ENCODE measurements around the gene CLCA2. TPM values are rescaled to one million over a fixed set of nuclear protein-coding genes. Genes with fewer than 3 reads are reported as not detected.

CLCA2 gene
- polyA plus RNA-seq, 1 donor (not counting 4 experiments of a cell fraction or from before 2014, with no cell fraction given), result 407 TPM

- Histone ChIP-seq H3K4me3 (ENCODE audit: control insufficient read depth in 2 of 3, extremely low read depth in 1 of 3, insufficient read depth in 2 of 3, low read depth in 1 of 3, low read length in 3 of 3) (no peak overlapping the region), H2AFZ (ENCODE audit: control insufficient read depth, low read length) (no peak overlapping the region), H3K4me1 (ENCODE audit: control insufficient read depth, extremely low read depth, insufficient read depth, low read length) (no peaks in the 10 kb centered on the region), H3K9me1 (ENCODE audit: control insufficient read depth, extremely low read depth, insufficient read depth, low read length) (no peaks in the 10 kb centered on the region), H3K9me3 (ENCODE audit: control insufficient read depth, low read depth, low read length) (no peaks in the 10 kb centered on the region), H3K27me3 (ENCODE audit: control insufficient read depth, extremely low read depth, insufficient read depth, low read length) (no peaks in the 10 kb centered on the region), H4K20me1 (ENCODE audit: control insufficient read depth, extremely low read depth, insufficient read depth, low read length) (no peaks in the 10 kb centered on the region), H3K9ac (ENCODE audit: control insufficient read depth, extremely low read depth, insufficient read depth, low read length) (no peak overlapping the region), H3K4me2 (ENCODE audit: control insufficient read depth, extremely low read depth, insufficient read depth, low read depth, low read length) (no peak overlapping the region), H3K79me2 (ENCODE audit: control insufficient read depth, insufficient read depth, low read length) (no peaks in the 10 kb centered on the region), H3K36me3 (ENCODE audit: control insufficient read depth in 2 of 2, extremely low read depth in 1 of 2, insufficient read depth in 2 of 2, low read length in 2 of 2) (peaks cover 17 to 38% of the 10 kb centered on the region in 2 experiments), H3K27ac (ENCODE audit: control insufficient read depth, insufficient read depth, low read length) (no peak overlapping the region)
- FAIRE-seq (no peak), DNase-seq (ENCODE audit: low read depth, low spot score) (no peak)
- dilution Hi-C loops (cut with MboI; ENCODE audit: extremely low pct_ligation_motif_present, low sequenced_read_pairs), result no loop called here
- TF ChIP-seq CTCF (optimal IDR thresholded peaks at IDR 0.05 in 1 of 3, IDR thresholded peaks at IDR 0.05 in 1 of 3, conservative IDR thresholded peaks at IDR 0.05 in 1 of 3; ENCODE audit: extremely low read depth in 1 of 3, insufficient read depth in 2 of 3, low read length in 3 of 3), result no peak
- no peak for TF ChIP-seq EZH2 (IDR thresholded peaks at IDR 0.05; ENCODE audit: low read length)
Observed at GRCh38 chr1:86441581-86441980, 17.6 kb downstream of the CLCA2 start.

GRCh38 chr1:86441997-86442396, 18.0 kb downstream of the CLCA2 start:
- TF ChIP-seq EZH2 (IDR thresholded peaks at IDR 0.05; ENCODE audit: low read length) (no peak), CTCF (optimal IDR thresholded peaks at IDR 0.05 in 1 of 3, IDR thresholded peaks at IDR 0.05 in 1 of 3, conservative IDR thresholded peaks at IDR 0.05 in 1 of 3; ENCODE audit: extremely low read depth in 1 of 3, insufficient read depth in 2 of 3, low read length in 3 of 3) (no peak)
- Histone ChIP-seq H3K9me1 (ENCODE audit: control insufficient read depth, extremely low read depth, insufficient read depth, low read length) (no peaks in the 10 kb centered on the region), H3K4me3 (ENCODE audit: control insufficient read depth in 2 of 3, extremely low read depth in 1 of 3, insufficient read depth in 2 of 3, low read depth in 1 of 3, low read length in 3 of 3) (no peak overlapping the region), H3K9me3 (ENCODE audit: control insufficient read depth, low read depth, low read length) (no peaks in the 10 kb centered on the region), H4K20me1 (ENCODE audit: control insufficient read depth, extremely low read depth, insufficient read depth, low read length) (no peaks in the 10 kb centered on the region), H3K4me2 (ENCODE audit: control insufficient read depth, extremely low read depth, insufficient read depth, low read depth, low read length) (no peak overlapping the region), H3K27me3 (ENCODE audit: control insufficient read depth, extremely low read depth, insufficient read depth, low read length) (no peaks in the 10 kb centered on the region), H2AFZ (ENCODE audit: control insufficient read depth, low read length) (no peak overlapping the region), H3K4me1 (ENCODE audit: control insufficient read depth, extremely low read depth, insufficient read depth, low read length) (no peaks in the 10 kb centered on the region), H3K9ac (ENCODE audit: control insufficient read depth, extremely low read depth, insufficient read depth, low read length) (no peak overlapping the region), H3K27ac (ENCODE audit: control insufficient read depth, insufficient read depth, low read length) (no peak overlapping the region), H3K36me3 (ENCODE audit: control insufficient read depth in 2 of 2, extremely low read depth in 1 of 2, insufficient read depth in 2 of 2, low read length in 2 of 2) (peaks cover 17 to 36% of the 10 kb centered on the region in 2 experiments), H3K79me2 (ENCODE audit: control insufficient read depth, insufficient read depth, low read length) (no peaks in the 10 kb centered on the region)
- FAIRE-seq (no peak), DNase-seq (ENCODE audit: low read depth, low spot score) (no peak)
- dilution Hi-C loops (cut with MboI; ENCODE audit: extremely low pct_ligation_motif_present, low sequenced_read_pairs), result no loop called here

Measured in keratinocyte (primary cell).